Epithelial cell of proximal tubule (primary cell): Measurements from ENCODE around the gene MKS1. TPM values are rescaled to one million over a fixed set of nuclear protein-coding genes. Genes with fewer than 3 reads are reported as not detected.

Experiments used
- DNase-seq: peaks from one replicate; pipeline ENCODE4 v3.0.0-alpha.2; 2011; ENCODE audit warnings: low read depth
- H3K4me3 ChIP-seq: 2 replicates; pipeline ENCODE4 v1.5.1; 2011; ENCODE audit warnings: low read depth, mild to moderate bottlenecking, low read length
- CTCF ChIP-seq: conservative IDR thresholded peaks from 2 replicates; pipeline ENCODE4 v1.5.1; 2012; ENCODE audit warnings: low read depth, mild to moderate bottlenecking, low read length
- total RNA-seq: library from RNA; depleted of rRNA; stranded (reverse); fragments of >200 nt; gene quantifications from 2 replicates; pipeline ENCODE4 v1.2.3, GENCODE V29; 2015

The MKS1 gene
- total RNA-seq, 1 donor from 2014 or later = 16.1 TPM

GRCh38 chr17:58205936-58206335 lies 13.1 kb downstream of the MKS1 start:
- no peak for TF ChIP-seq CTCF
- H3K4me3 ChIP-seq = no peak overlapping the region
- DNase-seq = no peak

GRCh38 chr17:58204796-58205195 lies 14.3 kb downstream of the MKS1 start:
- TF ChIP-seq CTCF = no peak
- no peak for DNase-seq
- H3K4me3 ChIP-seq = no peak overlapping the region

- H3K4me3 ChIP-seq = no peak overlapping the region
- no peak for TF ChIP-seq CTCF
- no peak for DNase-seq
These were observed 16.2 kb downstream of the MKS1 start for GRCh38 chr17:58202859-58203258.

- TF ChIP-seq CTCF = peak; percentile 60
- H3K4me3 ChIP-seq = no peak overlapping the region
- DNase-seq = no peak
These were observed 18.9 kb downstream of the MKS1 start for GRCh38 chr17:58200024-58200633.

- no peak overlapping the region for H3K4me3 ChIP-seq
- no peak for DNase-seq
- no peak for TF ChIP-seq CTCF
These were observed 22.4 kb downstream of the MKS1 start for GRCh38 chr17:58196610-58197009.

GRCh38 chr17:58195518-58196123 lies 23.4 kb downstream of the MKS1 start:
- no peak for TF ChIP-seq CTCF
- no peak overlapping the region for H3K4me3 ChIP-seq
- DNase-seq = no peak
